HCT116 (cell line): ENCODE results near the gene PTPN20. TPM values are rescaled to one million over a fixed set of nuclear protein-coding genes. Genes with fewer than 3 reads are reported as not detected.

Experiments used
- ATAC-seq: fragments of 200-7000 bp; cut with Tn5 transposase; 2 replicates; pipeline ENCODE4 v1.9.1; 2020; ENCODE audit warnings: mild to moderate bottlenecking, moderate library complexity
- BruUV-seq: library from RNA; stranded (reverse); fragments of 400-500 nt; replicated peaks from 2 replicates; lab custom pipeline; 2021; lab: Mats Ljungman, UMichigan
- CTCF ChIA-PET: fragments of 300-600 bp; sonication (Branson Sonifier 250); formaldehyde crosslinking; loops from one replicate; lab custom pipeline; 2021; ENCODE audit warnings: antibody characterized with exemption; lab: Charles Lee
- POLR2A ChIA-PET: fragments of 300-600, 350-600 bp; sonication (Branson Sonifier 250); formaldehyde crosslinking; loops from one replicate; lab custom pipeline; 2021; ENCODE audit warnings: antibody characterized with exemption; lab: Charles Lee
- RAD21 ChIA-PET, 2 experiments: fragments of 300-600 bp; sonication (Branson Sonifier 250); formaldehyde crosslinking; loops; one replicate each; lab custom pipeline; 2023; ENCODE audit warnings: low total read pairs in 2 of 2; ENCODE audit not compliant: uncharacterized antibody in 2 of 2, unreplicated experiment in 2 of 2, low non-redundant PET in 1 of 2; lab: Charles Lee
- DNase-seq: peaks from one replicate; pipeline ENCODE4 v3.0.0-alpha.2; 2010; ENCODE audit warnings: low read depth, low spot score
- H2AFZ ChIP-seq: fragments of 200-600 bp; shearing (Covaris generic), sonication (generic); 2 replicates; pipeline ENCODE4 v1.6.1; 2017; ENCODE audit warnings: low read depth, mixed run types, mixed read lengths, antibody characterized with exemption, low read length; ENCODE audit not compliant: poor library complexity, severe bottlenecking
- H3K27ac ChIP-seq: 2 replicates; pipeline ENCODE4 v1.5.1; 2012; ENCODE audit warnings: low read depth, low read length
- H3K27me3 ChIP-seq: fragments of 200-600 bp; sonication (generic); 2 replicates; pipeline ENCODE4 v1.6.1; 2016; ENCODE audit warnings: mixed run types, low read length, mixed read lengths; ENCODE audit not compliant: insufficient read depth
- H3K36me3 ChIP-seq, 2 experiments: fragments of 200-500 bp in 1 of 2; fragments of 200-600 bp in 1 of 2; sonication (Bioruptor generic) in 1 of 2; sonication (generic) in 1 of 2; 2 replicates each; pipeline versions ENCODE4 v1.5.1 to v1.6.1; 2014 to 2016; ENCODE audit warnings: low read length in 2 of 2, inconsistent platforms in 1 of 2, mixed read lengths in 1 of 2, mixed run types in 1 of 2; ENCODE audit not compliant: insufficient read depth in 2 of 2, control insufficient read depth in 1 of 2
- H3K4me1 ChIP-seq, 2 experiments: fragments of 200-600 bp in 1 of 2; sonication (generic) in 1 of 2; 2 replicates each; pipeline versions ENCODE4 v1.5.1 to v1.6.1; 2012 to 2017; ENCODE audit warnings: low read length in 2 of 2, inconsistent platforms in 1 of 2, mild to moderate bottlenecking in 1 of 2, mixed read lengths in 1 of 2, mixed run types in 1 of 2, moderate library complexity in 1 of 2; ENCODE audit not compliant: insufficient read depth in 2 of 2, control insufficient read depth in 1 of 2
- H3K4me2 ChIP-seq: fragments of 200-600 bp; sonication (generic); 2 replicates; pipeline ENCODE4 v1.6.1; 2017; ENCODE audit warnings: mixed run types, low read length, mixed read lengths
- H3K4me3 ChIP-seq, 2 experiments: fragments of 200-600 bp in 1 of 2; sonication (generic) in 1 of 2; replicated peaks in 1 of 2; 2 replicates each; pipeline ENCODE4 v1.5.1; 2011 to 2016; ENCODE audit warnings: low read length in 2 of 2, control low read depth in 1 of 2, low read depth in 1 of 2, mild to moderate bottlenecking in 1 of 2, mixed read lengths in 1 of 2, mixed run types in 1 of 2
- H3K79me2 ChIP-seq: fragments of 200-600 bp; sonication (generic); 2 replicates; pipeline ENCODE4 v1.6.1; 2017; ENCODE audit warnings: mild to moderate bottlenecking, mixed run types, low read length, moderate library complexity, mixed read lengths; ENCODE audit not compliant: insufficient read depth
- H3K9ac ChIP-seq: fragments of 200-600 bp; sonication (generic); 2 replicates; pipeline ENCODE4 v1.6.1; 2016; ENCODE audit warnings: low read length, mixed read lengths
- H3K9me2 ChIP-seq: fragments of 200-600 bp; sonication (generic), shearing (Covaris generic); 2 replicates; pipeline ENCODE4 v1.6.1; 2017; ENCODE audit warnings: mixed run types, mild to moderate bottlenecking, moderate library complexity; ENCODE audit not compliant: insufficient read depth
- H3K9me3 ChIP-seq, 2 experiments: fragments of 200-500 bp in 1 of 2; fragments of 200-600 bp in 1 of 2; sonication (Bioruptor generic) in 1 of 2; sonication (generic) in 1 of 2; 2 replicates each; pipeline ENCODE4 v1.6.1; 2014 to 2017; ENCODE audit warnings: low read length in 2 of 2, mixed read lengths in 2 of 2, inconsistent platforms in 1 of 2, low read depth in 1 of 2, mild to moderate bottlenecking in 1 of 2, mixed run types in 1 of 2, moderate library complexity in 1 of 2; ENCODE audit not compliant: control insufficient read depth in 1 of 2, insufficient read depth in 1 of 2
- H4K20me1 ChIP-seq: fragments of 200-600 bp; sonication (generic), shearing (Covaris generic); 2 replicates; pipeline ENCODE4 v1.6.1; 2017; ENCODE audit warnings: mixed run types, mild to moderate bottlenecking, moderate library complexity; ENCODE audit not compliant: insufficient read depth
- CBX3 ChIP-seq: IDR thresholded peaks from 2 replicates; pipeline ENCODE4 v1.6.1; 2012; ENCODE audit warnings: low read depth
- CEBPB ChIP-seq: IDR thresholded peaks from 2 replicates; pipeline ENCODE4 v1.6.1; 2012; ENCODE audit warnings: low read depth
- EZH2phosphoT487 ChIP-seq: fragments of 200-600 bp; IDR thresholded peaks from 2 replicates; pipeline ENCODE4 v1.6.1; 2018; ENCODE audit warnings: antibody characterized with exemption, borderline replicate concordance
- FOSL1 ChIP-seq: IDR thresholded peaks from 2 replicates; pipeline ENCODE4 v1.6.1; 2012; ENCODE audit warnings: low read depth
- MAX ChIP-seq: IDR thresholded peaks from 2 replicates; pipeline ENCODE4 v1.6.1; 2012
- POLR2A ChIP-seq: IDR thresholded peaks from 2 replicates; pipeline ENCODE4 v1.7.0; 2011; ENCODE audit warnings: borderline replicate concordance; ENCODE audit not compliant: insufficient read depth, insufficient read length; ENCODE audit errors: extremely low read depth
- POLR2AphosphoS5 ChIP-seq: IDR thresholded peaks from 2 replicates; pipeline ENCODE4 v1.6.1; 2011; ENCODE audit warnings: mild to moderate bottlenecking, low read depth, low read length, moderate library complexity
- REST ChIP-seq: IDR thresholded peaks from 2 replicates; pipeline ENCODE4 v1.6.1; 2012; ENCODE audit warnings: low read depth
- SP1 ChIP-seq: IDR thresholded peaks from 2 replicates; pipeline ENCODE4 v1.6.1; 2012; ENCODE audit warnings: low read depth
- YY1 ChIP-seq: IDR thresholded peaks from 2 replicates; pipeline ENCODE4 v1.6.1; 2011; ENCODE audit warnings: low read length, low read depth, moderate library complexity, mild to moderate bottlenecking; ENCODE audit not compliant: insufficient replicate concordance; ENCODE audit errors: extremely low read depth
- ZFX ChIP-seq: fragments of 450-650 bp; IDR thresholded peaks from 2 replicates; pipeline ENCODE4 v1.6.1; 2017
- ZNF274 ChIP-seq: fragments of 200-500 bp; sonication (Bioruptor generic); IDR thresholded peaks from 2 replicates; pipeline ENCODE4 v1.6.1; 2014; ENCODE audit warnings: mild to moderate bottlenecking, low read depth, low read length, inconsistent platforms
- intact Hi-C: fragments of 100-400 bp; cut with micrococcal nuclease; formaldehyde crosslinking; loops from 2 replicates; pipeline ENCODE4 v1.10.0; 2022
- total RNA-seq: library from RNA; stranded (reverse); gene quantifications from one replicate; pipeline ENCODE4 v1.2.1, GENCODE V29; 2021; ENCODE audit not compliant: unreplicated experiment
- TF ChIP-seq, protein P1 (sequence below), 3 experiments: fragments of 200-600 bp in 1 of 3; sonication (generic) in 1 of 3; IDR thresholded peaks in 2 of 3; conservative IDR thresholded peaks in 1 of 3; 2 replicates each; pipeline ENCODE4 v1.5.1; 2012 to 2017; ENCODE audit warnings: low read depth in 2 of 3, low read length in 2 of 3, antibody characterized with exemption in 1 of 3, borderline replicate concordance in 1 of 3, control low read depth in 1 of 3, mild to moderate bottlenecking in 1 of 3, mixed read lengths in 1 of 3, mixed run types in 1 of 3, moderate library complexity in 1 of 3; ENCODE audit not compliant: insufficient read depth in 1 of 3

PTPN20 gene
- total RNA-seq, 1 experiment from 2014 or later, result not detected

GRCh38 chr10:47033541-47034270 lies 122.5 kb downstream of the PTPN20 start:
- intact Hi-C loops, result no loop called here
- ChIA-PET CTCF (interaction anchor here (0.6 kb wide), 1 partner anchor 279 kb away, joined by 3 read pairs; no protein-coding TSS in a partner anchor), RAD21 (no interaction called here), POLR2A (no interaction called here)
- Histone ChIP-seq H4K20me1 (no peaks in the 10 kb centered on the region), H3K27me3 (no peaks in the 10 kb centered on the region; the same call in 1 of the 2 replicates), H3K4me2 (no peak overlapping the region), H3K4me3 (no peak overlapping the region), H3K27ac (no peak overlapping the region), H3K4me1 (0 out of 4 replicates have a peak, but pooled peaks cover 0 to 5% of the 10 kb centered on the region in 2 experiments), H2AFZ (no peak overlapping the region), H3K36me3 (no peaks in the 10 kb centered on the region), H3K9ac (no peak overlapping the region), H3K9me3 (no peaks in the 10 kb centered on the region), H3K79me2 (no peaks in the 10 kb centered on the region), H3K9me2 (no peaks in the 10 kb centered on the region)
- TF ChIP-seq SP1 (no peak), REST (no peak), POLR2A (no peak), EZH2phosphoT487 (no peak), MAX (no peak), YY1 (no peak), CEBPB (no peak), POLR2AphosphoS5 (no peak), CBX3 (no peak), ZFX (no peak), ZNF274 (no peak), FOSL1 (no peak)
- TF ChIP-seq, protein P1, sequence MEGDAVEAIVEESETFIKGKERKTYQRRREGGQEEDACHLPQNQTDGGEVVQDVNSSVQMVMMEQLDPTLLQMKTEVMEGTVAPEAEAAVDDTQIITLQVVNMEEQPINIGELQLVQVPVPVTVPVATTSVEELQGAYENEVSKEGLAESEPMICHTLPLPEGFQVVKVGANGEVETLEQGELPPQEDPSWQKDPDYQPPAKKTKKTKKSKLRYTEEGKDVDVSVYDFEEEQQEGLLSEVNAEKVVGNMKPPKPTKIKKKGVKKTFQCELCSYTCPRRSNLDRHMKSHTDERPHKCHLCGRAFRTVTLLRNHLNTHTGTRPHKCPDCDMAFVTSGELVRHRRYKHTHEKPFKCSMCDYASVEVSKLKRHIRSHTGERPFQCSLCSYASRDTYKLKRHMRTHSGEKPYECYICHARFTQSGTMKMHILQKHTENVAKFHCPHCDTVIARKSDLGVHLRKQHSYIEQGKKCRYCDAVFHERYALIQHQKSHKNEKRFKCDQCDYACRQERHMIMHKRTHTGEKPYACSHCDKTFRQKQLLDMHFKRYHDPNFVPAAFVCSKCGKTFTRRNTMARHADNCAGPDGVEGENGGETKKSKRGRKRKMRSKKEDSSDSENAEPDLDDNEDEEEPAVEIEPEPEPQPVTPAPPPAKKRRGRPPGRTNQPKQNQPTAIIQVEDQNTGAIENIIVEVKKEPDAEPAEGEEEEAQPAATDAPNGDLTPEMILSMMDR (IDR thresholded peaks at IDR 0.05 in 2 of 3, conservative IDR thresholded peaks at IDR 0.05 in 1 of 3; ENCODE audit: borderline replicate concordance in 1 of 3, insufficient read depth in 1 of 3, low read depth in 2 of 3, low read length in 2 of 3), result no peak
- no TSS peak for BruUV-seq
- ATAC-seq (no peak), DNase-seq (no peak)
